Inflammatory macrophage (primary cell): ENCODE measurements around the gene SLITRK5.
A peak's percentile ranks its signal among the peaks of the same experiment; 100 is the strongest.

ENCODE experiments used
- DNase-seq, 2 donors: peaks; one replicate each; pipeline ENCODE4 v3.0.0-alpha.2; 2020 to 2022
- total RNA-seq, 18 experiments: gene quantifications; one replicate each; lab custom pipeline; 2026; ENCODE audit warnings: mixed read lengths in 6 of 18, inconsistent platforms in 2 of 18; lab: John Stamatoyannopoulos, UW

Gene SLITRK5
- total RNA-seq = 0 to 1.8 (median 0.21) reads per million in 18 experiments

GRCh38 chr13:87671031-87671752 lies at the start of gene SLITRK5:
TSS of gene SLITRK5 (plus strand) at chr13:87671371. CDS start at chr13:87675389, 4,018 bp downstream.
- peak; percentile 70 to 75 for DNase-seq

- DNase-seq = no peak
Observed at GRCh38 chr13:87622971-87623370, 48.2 kb upstream of the SLITRK5 start.

GRCh38 chr13:87656306-87656705 lies 14.9 kb upstream of the SLITRK5 start:
- no peak for DNase-seq

- no peak for DNase-seq
Observed at GRCh38 chr13:87661471-87661870, 9.7 kb upstream of the SLITRK5 start.

GRCh38 chr13:87666831-87667230 lies 4.3 kb upstream of the SLITRK5 start:
- no peak for DNase-seq

GRCh38 chr13:87667686-87668085 lies 3.5 kb upstream of the SLITRK5 start:
- DNase-seq = no peak

- DNase-seq = no peak
Observed at GRCh38 chr13:87669379-87669978, 1.7 kb upstream of the SLITRK5 start.

GRCh38 chr13:87671753-87672605 lies 808 bp downstream of the SLITRK5 start:
- no peak for DNase-seq

GRCh38 chr13:87674247-87674738 lies 3.1 kb downstream of the SLITRK5 start:
- DNase-seq = no peak

- DNase-seq = no peak
Observed at GRCh38 chr13:87675851-87676250, 4.7 kb downstream of the SLITRK5 start.

GRCh38 chr13:87676254-87677042 lies 5.3 kb downstream of the SLITRK5 start:
- no peak for DNase-seq

- DNase-seq = no peak
Observed at GRCh38 chr13:87677043-87677495, 5.9 kb downstream of the SLITRK5 start.

GRCh38 chr13:87677496-87678371 lies 6.6 kb downstream of the SLITRK5 start:
- no peak for DNase-seq

GRCh38 chr13:87678372-87678752 lies 7.2 kb downstream of the SLITRK5 start:
- no peak for DNase-seq

GRCh38 chr13:87680298-87680697 lies 9.1 kb downstream of the SLITRK5 start:
- no peak for DNase-seq

- DNase-seq = no peak
Observed at GRCh38 chr13:87684850-87685742, 13.9 kb downstream of the SLITRK5 start.

GRCh38 chr13:87696458-87696857 lies 25.3 kb downstream of the SLITRK5 start:
- no peak for DNase-seq

GRCh38 chr13:87698268-87698667 lies 27.1 kb downstream of the SLITRK5 start:
- DNase-seq = no peak

GRCh38 chr13:87709947-87710346 lies 38.8 kb downstream of the SLITRK5 start:
- no peak for DNase-seq

GRCh38 chr13:87712012-87712411 lies 40.8 kb downstream of the SLITRK5 start:
- DNase-seq = no peak
